ENCODE measurements around the gene MROH2A.
A peak's percentile ranks its signal among the peaks of the same experiment; 100 is the strongest.

Gene MROH2A

GRCh38 chr2:233824373-233824772, 46.2 kb downstream of the MROH2A start:
- H3K9ac ChIP-seq (ENCODE audit: low read depth, low read length), result no peak overlapping the region
- H3K4me1 ChIP-seq (ENCODE audit: insufficient read depth, low read length), result no peaks in the 10 kb centered on the region
- H3K9me3 ChIP-seq (ENCODE audit: insufficient read depth, low read depth, low read length), result no peaks in the 10 kb centered on the region
- no peak overlapping the region for H3K27ac ChIP-seq (ENCODE audit: low read length)
- H3K27me3 ChIP-seq (ENCODE audit: insufficient read depth, low read length), result no peaks in the 10 kb centered on the region
- no peak overlapping the region for H3K4me3 ChIP-seq (ENCODE audit: low read length)
- H3K36me3 ChIP-seq (ENCODE audit: insufficient read depth, low read depth, low read length), result no peaks in the 10 kb centered on the region

GRCh38 chr2:233828546-233829192, 50.5 kb downstream of the MROH2A start:
- Histone ChIP-seq H3K9ac (ENCODE audit: low read depth, low read length) (no peak overlapping the region), H3K36me3 (ENCODE audit: insufficient read depth, low read depth, low read length) (no peaks in the 10 kb centered on the region), H3K9me3 (ENCODE audit: insufficient read depth, low read depth, low read length) (no peaks in the 10 kb centered on the region), H3K4me1 (ENCODE audit: insufficient read depth, low read length) (no peaks in the 10 kb centered on the region; the same call in 1 of the 2 replicates), H3K4me3 (ENCODE audit: low read length) (no peak overlapping the region), H3K27ac (ENCODE audit: low read length) (no peak overlapping the region), H3K27me3 (ENCODE audit: insufficient read depth, low read length) (no peaks in the 10 kb centered on the region)

- no peak overlapping the region for H3K9ac ChIP-seq (ENCODE audit: low read depth, low read length)
- H3K4me3 ChIP-seq (ENCODE audit: low read length), result no peak overlapping the region
- H3K27me3 ChIP-seq (ENCODE audit: insufficient read depth, low read length), result no peaks in the 10 kb centered on the region
- H3K27ac ChIP-seq (ENCODE audit: low read length), result no peak overlapping the region
- no peaks in the 10 kb centered on the region; the same call in 1 of the 2 replicates for H3K4me1 ChIP-seq (ENCODE audit: insufficient read depth, low read length)
- no peaks in the 10 kb centered on the region for H3K9me3 ChIP-seq (ENCODE audit: insufficient read depth, low read depth, low read length)
- H3K36me3 ChIP-seq (ENCODE audit: insufficient read depth, low read depth, low read length), result peaks cover 7% of the 10 kb centered on the region
Observed at GRCh38 chr2:233829193-233830110, 51.3 kb downstream of the MROH2A start.

- no peaks in the 10 kb centered on the region for H3K27me3 ChIP-seq (ENCODE audit: insufficient read depth, low read length)
- no peak overlapping the region for H3K27ac ChIP-seq (ENCODE audit: low read length)
- no peak overlapping the region for H3K4me3 ChIP-seq (ENCODE audit: low read length)
- no peaks in the 10 kb centered on the region for H3K9me3 ChIP-seq (ENCODE audit: insufficient read depth, low read depth, low read length)
- peaks cover 15% of the 10 kb centered on the region for H3K36me3 ChIP-seq (ENCODE audit: insufficient read depth, low read depth, low read length)
- no peaks in the 10 kb centered on the region; the same call in 1 of the 2 replicates for H3K4me1 ChIP-seq (ENCODE audit: insufficient read depth, low read length)
- H3K9ac ChIP-seq (ENCODE audit: low read depth, low read length), result no peak overlapping the region
Observed at GRCh38 chr2:233830111-233830802, 52.1 kb downstream of the MROH2A start.

GRCh38 chr2:233831011-233831721, 53.0 kb downstream of the MROH2A start:
- Histone ChIP-seq H3K36me3 (ENCODE audit: insufficient read depth, low read depth, low read length) (peaks cover 24% of the 10 kb centered on the region), H3K9ac (ENCODE audit: low read depth, low read length) (no peak overlapping the region), H3K9me3 (ENCODE audit: insufficient read depth, low read depth, low read length) (no peaks in the 10 kb centered on the region), H3K27ac (ENCODE audit: low read length) (no peak overlapping the region), H3K4me1 (ENCODE audit: insufficient read depth, low read length) (no peaks in the 10 kb centered on the region; the same call in 1 of the 2 replicates), H3K27me3 (ENCODE audit: insufficient read depth, low read length) (no peaks in the 10 kb centered on the region), H3K4me3 (ENCODE audit: low read length) (no peak overlapping the region)

- Histone ChIP-seq H3K4me3 (ENCODE audit: low read length) (no peak overlapping the region), H3K9ac (ENCODE audit: low read depth, low read length) (no peak overlapping the region), H3K36me3 (ENCODE audit: insufficient read depth, low read depth, low read length) (peaks cover 31% of the 10 kb centered on the region), H3K9me3 (ENCODE audit: insufficient read depth, low read depth, low read length) (no peaks in the 10 kb centered on the region), H3K27me3 (ENCODE audit: insufficient read depth, low read length) (no peaks in the 10 kb centered on the region), H3K4me1 (ENCODE audit: insufficient read depth, low read length) (no peaks in the 10 kb centered on the region; the same call in 1 of the 2 replicates), H3K27ac (ENCODE audit: low read length) (no peak overlapping the region)
Observed at GRCh38 chr2:233831861-233832260, 53.7 kb downstream of the MROH2A start.

- no peak overlapping the region for H3K27ac ChIP-seq (ENCODE audit: low read length)
- H3K9me3 ChIP-seq (ENCODE audit: insufficient read depth, low read depth, low read length), result no peaks in the 10 kb centered on the region
- H3K36me3 ChIP-seq (ENCODE audit: insufficient read depth, low read depth, low read length), result peaks cover 37% of the 10 kb centered on the region
- H3K27me3 ChIP-seq (ENCODE audit: insufficient read depth, low read length), result no peaks in the 10 kb centered on the region
- H3K4me3 ChIP-seq (ENCODE audit: low read length), result no peak overlapping the region
- no peaks in the 10 kb centered on the region; the same call in 1 of the 2 replicates for H3K4me1 ChIP-seq (ENCODE audit: insufficient read depth, low read length)
- H3K9ac ChIP-seq (ENCODE audit: low read depth, low read length), result no peak overlapping the region
Observed at GRCh38 chr2:233832414-233832813, 54.3 kb downstream of the MROH2A start.

- H3K27me3 ChIP-seq (ENCODE audit: insufficient read depth, low read length), result no peaks in the 10 kb centered on the region
- H3K4me3 ChIP-seq (ENCODE audit: low read length), result no peak overlapping the region
- H3K9me3 ChIP-seq (ENCODE audit: insufficient read depth, low read depth, low read length), result no peaks in the 10 kb centered on the region
- H3K36me3 ChIP-seq (ENCODE audit: insufficient read depth, low read depth, low read length), result peaks cover 41% of the 10 kb centered on the region
- peak overlapping the region; percentile 34; the same call in 1 of the 2 replicates for H3K9ac ChIP-seq (ENCODE audit: low read depth, low read length)
- H3K27ac ChIP-seq (ENCODE audit: low read length), result no peak overlapping the region
- H3K4me1 ChIP-seq (ENCODE audit: insufficient read depth, low read length), result no peaks in the 10 kb centered on the region; the same call in 1 of the 2 replicates
Observed at GRCh38 chr2:233832869-233833311, 54.8 kb downstream of the MROH2A start.

GRCh38 chr2:233833345-233833744, 55.2 kb downstream of the MROH2A start:
- no peaks in the 10 kb centered on the region for H3K27me3 ChIP-seq (ENCODE audit: insufficient read depth, low read length)
- peak overlapping the region; percentile 34; the same call in 1 of the 2 replicates for H3K9ac ChIP-seq (ENCODE audit: low read depth, low read length)
- no peak overlapping the region for H3K27ac ChIP-seq (ENCODE audit: low read length)
- H3K4me3 ChIP-seq (ENCODE audit: low read length), result no peak overlapping the region
- H3K9me3 ChIP-seq (ENCODE audit: insufficient read depth, low read depth, low read length), result no peaks in the 10 kb centered on the region
- peaks cover 46% of the 10 kb centered on the region for H3K36me3 ChIP-seq (ENCODE audit: insufficient read depth, low read depth, low read length)
- no peaks in the 10 kb centered on the region; the same call in 1 of the 2 replicates for H3K4me1 ChIP-seq (ENCODE audit: insufficient read depth, low read length)

- H3K4me3 ChIP-seq (ENCODE audit: low read length), result no peak overlapping the region
- no peaks in the 10 kb centered on the region for H3K27me3 ChIP-seq (ENCODE audit: insufficient read depth, low read length)
- no peaks in the 10 kb centered on the region for H3K9me3 ChIP-seq (ENCODE audit: insufficient read depth, low read depth, low read length)
- H3K9ac ChIP-seq (ENCODE audit: low read depth, low read length), result no peak overlapping the region
- H3K27ac ChIP-seq (ENCODE audit: low read length), result no peak overlapping the region
- H3K4me1 ChIP-seq (ENCODE audit: insufficient read depth, low read length), result no peaks in the 10 kb centered on the region; the same call in 1 of the 2 replicates
- H3K36me3 ChIP-seq (ENCODE audit: insufficient read depth, low read depth, low read length), result peaks cover 68% of the 10 kb centered on the region
Observed at GRCh38 chr2:233835230-233836186, 57.4 kb downstream of the MROH2A start.
